MCF 10A (cell line): ENCODE data around the gene CA14. TPM values are rescaled to one million over a fixed set of nuclear protein-coding genes. Genes with fewer than 3 reads are reported as not detected.
"Not testable (repeated sequence)": the region's sequence is repeated elsewhere in the genome, so short reads cannot be mapped to it uniquely, and the experiment has no call there.

ENCODE experiments used
- BruUV-seq: library from RNA; stranded (reverse); fragments of 400-500 nt; replicated peaks from 2 replicates; lab custom pipeline; 2021; lab: Mats Ljungman, UMichigan
- CTCF ChIA-PET: fragments of 300-600 bp; sonication (Branson Sonifier 250); formaldehyde crosslinking; extraction: SDS; loops from one replicate; lab custom pipeline; 2021; ENCODE audit warnings: antibody characterized with exemption, inconsistent platforms; lab: Yijun Ruan, JAX
- POLR2A ChIA-PET: fragments of 300-600, 350-650 bp; sonication (Branson Sonifier 250); formaldehyde crosslinking; extraction: SDS; loops from one replicate; lab custom pipeline; 2020; ENCODE audit warnings: antibody characterized with exemption, inconsistent platforms; lab: Yijun Ruan, JAX
- DNase-seq: peaks from one replicate; pipeline ENCODE4 v3.0.0-alpha.2; 2018; ENCODE audit not compliant: unreplicated experiment
- H3K27ac Mint-ChIP-seq: one replicate; pipeline ENCODE4 v1.8.0; 2022; ENCODE audit warnings: mild to moderate bottlenecking, low read depth, mixed read lengths; ENCODE audit not compliant: unreplicated experiment
- H3K27me3 Mint-ChIP-seq: one replicate; pipeline ENCODE4 v1.8.0; 2022; ENCODE audit warnings: mixed read lengths; ENCODE audit not compliant: insufficient read depth, unreplicated experiment
- H3K36me3 Mint-ChIP-seq: one replicate; pipeline ENCODE4 v1.8.0; 2022; ENCODE audit warnings: mild to moderate bottlenecking, moderate library complexity, mixed read lengths; ENCODE audit not compliant: insufficient read depth, unreplicated experiment
- H3K4me1 Mint-ChIP-seq: one replicate; pipeline ENCODE4 v1.8.0; 2022; ENCODE audit warnings: mixed read lengths; ENCODE audit not compliant: insufficient read depth, unreplicated experiment
- H3K4me3 Mint-ChIP-seq: one replicate; pipeline ENCODE4 v1.8.0; 2022; ENCODE audit warnings: mild to moderate bottlenecking, moderate library complexity, mixed read lengths; ENCODE audit not compliant: unreplicated experiment
- H3K9me3 Mint-ChIP-seq: one replicate; pipeline ENCODE4 v1.8.0; 2022; ENCODE audit warnings: mixed read lengths; ENCODE audit not compliant: unreplicated experiment
- CTCF ChIP-seq: fragments of 200-600 bp; IDR thresholded peaks from one replicate; pipeline ENCODE4 v1.8.0; 2022; ENCODE audit warnings: antibody characterized with exemption, mild to moderate bottlenecking; ENCODE audit not compliant: unreplicated experiment
- intact Hi-C: fragments of 100-400 bp; cut with micrococcal nuclease; formaldehyde crosslinking; loops from 2 replicates; pipeline ENCODE4 v1.14.1; 2022
- total RNA-seq: library from RNA; stranded (reverse); gene quantifications from 2 replicates; pipeline ENCODE4 v1.2.3, GENCODE V29; 2022

The CA14 gene
- total RNA-seq, 1 experiment from 2014 or later = 0.26 TPM

GRCh38 chr1:150212070-150212469, 45.5 kb upstream of the CA14 start:
- no peak overlapping the region for H3K27ac Mint-ChIP-seq
- TF ChIP-seq CTCF = no peak
- intact Hi-C loops = no loop called here
- H3K36me3 Mint-ChIP-seq = peaks cover 5% of the 10 kb centered on the region
- peaks cover 12% of the 10 kb centered on the region for H3K4me1 Mint-ChIP-seq
- no peak overlapping the region for H3K4me3 Mint-ChIP-seq
- H3K9me3 Mint-ChIP-seq = no peaks in the 10 kb centered on the region
- ChIA-PET POLR2A (interaction anchor here (0.6 to 2.0 kb wide), 8 partner anchors 10 to 381 kb away, joined by 3 to 10 read pairs (median 4); partner anchors contain the start of gene PLEKHO1), CTCF (interaction anchor here (2.4 kb wide), 1 partner anchor 25 kb away, joined by 12 read pairs; no protein-coding TSS in a partner anchor)
- H3K27me3 Mint-ChIP-seq = no peaks in the 10 kb centered on the region
- DNase-seq = no peak
- no TSS peak for BruUV-seq

GRCh38 chr1:150213170-150214098, 44.1 kb upstream of the CA14 start:
- peaks cover 12% of the 10 kb centered on the region for H3K4me1 Mint-ChIP-seq
- H3K4me3 Mint-ChIP-seq = peak overlapping the region; percentile 77
- peaks cover 5% of the 10 kb centered on the region for H3K36me3 Mint-ChIP-seq
- POLR2A ChIA-PET = interaction anchor here (0.5 to 2.3 kb wide), 14 partner anchors 9 to 326 kb away, joined by 3 to 10 read pairs (median 4); partner anchors contain the start of gene PLEKHO1
- BruUV-seq = TSS peak; percentile 42
- no peaks in the 10 kb centered on the region for H3K9me3 Mint-ChIP-seq
- CTCF ChIA-PET = interaction anchor here (0.6 to 2.4 kb wide), 4 partner anchors 8 to 320 kb away, joined by 3 to 12 read pairs (median 4); no protein-coding TSS in a partner anchor
- intact Hi-C loops = no loop called here
- H3K27ac Mint-ChIP-seq = peak overlapping the region; percentile 91
- DNase-seq = peak; percentile 95
- H3K27me3 Mint-ChIP-seq = no peaks in the 10 kb centered on the region
- TF ChIP-seq CTCF = peak; percentile 19

- H3K9me3 Mint-ChIP-seq, H3K36me3 Mint-ChIP-seq, H3K27me3 Mint-ChIP-seq, DNase-seq, intact Hi-C loops: not testable (repeated sequence)
- ChIA-PET POLR2A (interaction anchor here (0.6 to 2.3 kb wide), 5 partner anchors 16 to 327 kb away, joined by 3 to 13 read pairs (median 3); a partner anchor contains a TSS), CTCF (interaction anchor here (0.7 to 1.4 kb wide), 3 partner anchors 10 to 26 kb away, joined by 3 to 5 read pairs (median 4); no protein-coding TSS in a partner anchor)
- Mint-ChIP-seq H3K4me3 (peak overlapping the region; percentile 77), H3K27ac (peak overlapping the region; percentile 91), H3K4me1 (peaks cover 12% of the 10 kb centered on the region)
- TSS peak; percentile 99 for BruUV-seq
These were observed 43.3 kb upstream of the CA14 start for GRCh38 chr1:150214099-150214756.

- H3K9me3 Mint-ChIP-seq, DNase-seq: not testable (repeated sequence)
These were observed 41.7 kb upstream of the CA14 start for GRCh38 chr1:150215855-150216254.

More at GRCh38 chr1:150215855-150216254, 41.7 kb upstream of the CA14 start:
- ChIA-PET CTCF (interaction anchor here (0.6 to 0.7 kb wide), 2 partner anchors 29 to 329 kb away, joined by 3 read pairs; no protein-coding TSS in a partner anchor), POLR2A (interaction anchor here (0.7 to 2.3 kb wide), 3 partner anchors 14 to 962 kb away, joined by 3 to 13 read pairs (median 7); no protein-coding TSS in a partner anchor)
- H3K27me3 Mint-ChIP-seq, H3K27ac Mint-ChIP-seq, BruUV-seq, H3K4me3 Mint-ChIP-seq, intact Hi-C loops: not testable (repeated sequence)
- Mint-ChIP-seq H3K36me3 (peaks cover 21% of the 10 kb centered on the region), H3K4me1 (peaks cover 12% of the 10 kb centered on the region)
